ENCODE results near the gene GRAMD1B. TPM values are rescaled to one million over a fixed set of nuclear protein-coding genes. Genes with fewer than 3 reads are reported as not detected.

GRAMD1B gene
- total RNA-seq, 1 experiment from 2014 or later: 12.7 TPM

DNA sequence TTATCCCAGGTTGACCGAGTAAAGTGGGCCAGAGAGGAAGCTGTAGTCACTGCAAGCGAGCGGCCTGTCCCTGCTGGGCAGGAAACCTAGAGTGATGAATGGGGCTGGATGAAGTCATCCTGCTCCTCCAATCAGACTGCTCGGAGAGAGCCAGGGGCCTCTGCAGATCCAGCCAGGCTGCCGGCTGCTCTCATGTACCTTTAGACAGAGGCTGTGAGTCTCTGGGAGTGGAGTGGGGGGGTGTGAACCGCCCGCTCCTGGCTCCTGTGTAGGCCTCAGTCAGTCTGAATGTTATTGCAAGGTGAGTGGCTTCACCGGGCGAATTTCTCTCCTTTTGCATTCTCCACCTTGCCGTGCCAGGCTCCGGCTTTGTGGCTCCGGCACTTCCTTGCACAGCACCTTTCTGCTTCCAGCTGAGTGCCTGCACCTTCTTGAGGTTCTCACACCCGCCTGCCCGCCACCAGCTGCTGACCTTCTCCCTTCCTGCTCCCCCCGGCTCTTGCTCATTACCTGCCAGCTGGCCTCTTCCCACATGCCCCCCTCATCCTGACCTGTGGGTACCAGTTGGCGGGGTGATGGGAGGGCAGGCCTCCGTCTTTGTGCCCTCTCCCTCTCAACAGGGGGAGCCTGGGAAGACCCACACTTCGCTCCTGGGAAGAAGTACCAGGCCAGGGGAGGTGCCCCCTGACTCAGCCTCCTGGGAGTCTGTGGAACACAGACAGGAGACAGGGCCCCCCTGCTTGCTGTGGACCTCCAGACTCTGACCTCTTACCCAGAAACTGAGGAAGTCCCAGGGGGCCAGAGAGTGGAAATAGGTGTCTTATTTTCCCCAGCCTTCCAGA is 79.9 kb downstream of the GRAMD1B start:
- BruUV-seq (replicated peaks): no TSS peak
- Histone ChIP-seq H3K9me3 (ENCODE audit: control insufficient read depth in 1 of 2, insufficient read depth in 1 of 2, low read depth in 1 of 2, low read length in 2 of 2) (no peaks in the 10 kb centered on the region), H3K9me2 (ENCODE audit: insufficient read depth) (no peaks in the 10 kb centered on the region), H3K27ac (ENCODE audit: low read depth, low read length) (no peak overlapping the region), H3K4me1 (ENCODE audit: control insufficient read depth in 1 of 2, insufficient read depth in 2 of 2, low read length in 2 of 2) (peaks cover 5 to 6% of the 10 kb centered on the region in 2 experiments; a peak in 3 of 4 replicates), H4K20me1 (ENCODE audit: insufficient read depth) (no peaks in the 10 kb centered on the region), H3K9ac (ENCODE audit: low read length) (no peak overlapping the region), H3K4me2 (ENCODE audit: low read length) (no peak overlapping the region), H2AFZ (ENCODE audit: low read depth, low read length, poor library complexity, severe bottlenecking) (no peak overlapping the region), H3K79me2 (ENCODE audit: insufficient read depth, low read length) (no peaks in the 10 kb centered on the region), H3K27me3 (ENCODE audit: insufficient read depth, low read length) (no peaks in the 10 kb centered on the region; the same call in 1 of the 2 replicates), H3K4me3 (replicated peaks in 1 of 2; ENCODE audit: low read depth in 1 of 2, low read length in 2 of 2) (no peak overlapping the region), H3K36me3 (ENCODE audit: control insufficient read depth in 1 of 2, insufficient read depth in 2 of 2, low read length in 2 of 2) (no peaks in the 10 kb centered on the region)
- intact Hi-C loops (cut with micrococcal nuclease): loop anchor here (2.0 to 10.0 kb wide), 2 partner anchors 45 to 195 kb away; no protein-coding TSS in a partner anchor
- TF ChIP-seq EZH2phosphoT487 (IDR thresholded peaks at IDR 0.05; ENCODE audit: borderline replicate concordance) (no peak), TCF7L2 (IDR thresholded peaks at IDR 0.05; ENCODE audit: borderline replicate concordance, extremely low read depth, insufficient read depth, insufficient read length) (no peak), RAD21 (IDR thresholded peaks at IDR 0.05; ENCODE audit: low read depth) (no peak), CBX3 (IDR thresholded peaks at IDR 0.05; ENCODE audit: low read depth) (no peak), ZNF274 (IDR thresholded peaks at IDR 0.05; ENCODE audit: low read depth, low read length) (no peak), POLR2AphosphoS5 (IDR thresholded peaks at IDR 0.05; ENCODE audit: low read depth, low read length) (no peak), SIN3A (IDR thresholded peaks at IDR 0.05; ENCODE audit: low read depth) (no peak), SRF (IDR thresholded peaks at IDR 0.05; ENCODE audit: low read depth) (no peak), JUND (IDR thresholded peaks at IDR 0.05) (no peak), FOSL1 (IDR thresholded peaks at IDR 0.05; ENCODE audit: low read depth) (no peak), EZH2 (IDR thresholded peaks at IDR 0.05) (no peak), EGR1 (IDR thresholded peaks at IDR 0.05; ENCODE audit: low read depth) (no peak), ZFX (IDR thresholded peaks at IDR 0.05) (no peak), ELF1 (IDR thresholded peaks at IDR 0.05; ENCODE audit: borderline replicate concordance, low read depth) (no peak)
- TF ChIP-seq, protein P1, sequence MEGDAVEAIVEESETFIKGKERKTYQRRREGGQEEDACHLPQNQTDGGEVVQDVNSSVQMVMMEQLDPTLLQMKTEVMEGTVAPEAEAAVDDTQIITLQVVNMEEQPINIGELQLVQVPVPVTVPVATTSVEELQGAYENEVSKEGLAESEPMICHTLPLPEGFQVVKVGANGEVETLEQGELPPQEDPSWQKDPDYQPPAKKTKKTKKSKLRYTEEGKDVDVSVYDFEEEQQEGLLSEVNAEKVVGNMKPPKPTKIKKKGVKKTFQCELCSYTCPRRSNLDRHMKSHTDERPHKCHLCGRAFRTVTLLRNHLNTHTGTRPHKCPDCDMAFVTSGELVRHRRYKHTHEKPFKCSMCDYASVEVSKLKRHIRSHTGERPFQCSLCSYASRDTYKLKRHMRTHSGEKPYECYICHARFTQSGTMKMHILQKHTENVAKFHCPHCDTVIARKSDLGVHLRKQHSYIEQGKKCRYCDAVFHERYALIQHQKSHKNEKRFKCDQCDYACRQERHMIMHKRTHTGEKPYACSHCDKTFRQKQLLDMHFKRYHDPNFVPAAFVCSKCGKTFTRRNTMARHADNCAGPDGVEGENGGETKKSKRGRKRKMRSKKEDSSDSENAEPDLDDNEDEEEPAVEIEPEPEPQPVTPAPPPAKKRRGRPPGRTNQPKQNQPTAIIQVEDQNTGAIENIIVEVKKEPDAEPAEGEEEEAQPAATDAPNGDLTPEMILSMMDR (IDR thresholded peaks at IDR 0.05 in 2 of 3, conservative IDR thresholded peaks at IDR 0.05 in 1 of 3; ENCODE audit: borderline replicate concordance in 1 of 3, insufficient read depth in 1 of 3, low read depth in 2 of 3, low read length in 2 of 3): no peak
- TF ChIP-seq, protein P2, sequence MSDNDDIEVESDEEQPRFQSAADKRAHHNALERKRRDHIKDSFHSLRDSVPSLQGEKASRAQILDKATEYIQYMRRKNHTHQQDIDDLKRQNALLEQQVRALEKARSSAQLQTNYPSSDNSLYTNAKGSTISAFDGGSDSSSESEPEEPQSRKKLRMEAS (IDR thresholded peaks at IDR 0.05): no peak
- TF ChIP-seq, protein P3, sequence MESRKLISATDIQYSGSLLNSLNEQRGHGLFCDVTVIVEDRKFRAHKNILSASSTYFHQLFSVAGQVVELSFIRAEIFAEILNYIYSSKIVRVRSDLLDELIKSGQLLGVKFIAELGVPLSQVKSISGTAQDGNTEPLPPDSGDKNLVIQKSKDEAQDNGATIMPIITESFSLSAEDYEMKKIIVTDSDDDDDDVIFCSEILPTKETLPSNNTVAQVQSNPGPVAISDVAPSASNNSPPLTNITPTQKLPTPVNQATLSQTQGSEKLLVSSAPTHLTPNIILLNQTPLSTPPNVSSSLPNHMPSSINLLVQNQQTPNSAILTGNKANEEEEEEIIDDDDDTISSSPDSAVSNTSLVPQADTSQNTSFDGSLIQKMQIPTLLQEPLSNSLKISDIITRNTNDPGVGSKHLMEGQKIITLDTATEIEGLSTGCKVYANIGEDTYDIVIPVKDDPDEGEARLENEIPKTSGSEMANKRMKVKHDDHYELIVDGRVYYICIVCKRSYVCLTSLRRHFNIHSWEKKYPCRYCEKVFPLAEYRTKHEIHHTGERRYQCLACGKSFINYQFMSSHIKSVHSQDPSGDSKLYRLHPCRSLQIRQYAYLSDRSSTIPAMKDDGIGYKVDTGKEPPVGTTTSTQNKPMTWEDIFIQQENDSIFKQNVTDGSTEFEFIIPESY (IDR thresholded peaks at IDR 0.05; ENCODE audit: extremely low read depth, insufficient replicate concordance, low read length): no peak
- TF ChIP-seq, protein P4, sequence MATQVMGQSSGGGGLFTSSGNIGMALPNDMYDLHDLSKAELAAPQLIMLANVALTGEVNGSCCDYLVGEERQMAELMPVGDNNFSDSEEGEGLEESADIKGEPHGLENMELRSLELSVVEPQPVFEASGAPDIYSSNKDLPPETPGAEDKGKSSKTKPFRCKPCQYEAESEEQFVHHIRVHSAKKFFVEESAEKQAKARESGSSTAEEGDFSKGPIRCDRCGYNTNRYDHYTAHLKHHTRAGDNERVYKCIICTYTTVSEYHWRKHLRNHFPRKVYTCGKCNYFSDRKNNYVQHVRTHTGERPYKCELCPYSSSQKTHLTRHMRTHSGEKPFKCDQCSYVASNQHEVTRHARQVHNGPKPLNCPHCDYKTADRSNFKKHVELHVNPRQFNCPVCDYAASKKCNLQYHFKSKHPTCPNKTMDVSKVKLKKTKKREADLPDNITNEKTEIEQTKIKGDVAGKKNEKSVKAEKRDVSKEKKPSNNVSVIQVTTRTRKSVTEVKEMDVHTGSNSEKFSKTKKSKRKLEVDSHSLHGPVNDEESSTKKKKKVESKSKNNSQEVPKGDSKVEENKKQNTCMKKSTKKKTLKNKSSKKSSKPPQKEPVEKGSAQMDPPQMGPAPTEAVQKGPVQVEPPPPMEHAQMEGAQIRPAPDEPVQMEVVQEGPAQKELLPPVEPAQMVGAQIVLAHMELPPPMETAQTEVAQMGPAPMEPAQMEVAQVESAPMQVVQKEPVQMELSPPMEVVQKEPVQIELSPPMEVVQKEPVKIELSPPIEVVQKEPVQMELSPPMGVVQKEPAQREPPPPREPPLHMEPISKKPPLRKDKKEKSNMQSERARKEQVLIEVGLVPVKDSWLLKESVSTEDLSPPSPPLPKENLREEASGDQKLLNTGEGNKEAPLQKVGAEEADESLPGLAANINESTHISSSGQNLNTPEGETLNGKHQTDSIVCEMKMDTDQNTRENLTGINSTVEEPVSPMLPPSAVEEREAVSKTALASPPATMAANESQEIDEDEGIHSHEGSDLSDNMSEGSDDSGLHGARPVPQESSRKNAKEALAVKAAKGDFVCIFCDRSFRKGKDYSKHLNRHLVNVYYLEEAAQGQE (IDR thresholded peaks at IDR 0.05; ENCODE audit: low read depth): no peak
- no peak for DNase-seq (ENCODE audit: low read depth, low spot score)
- ChIA-PET RAD21 (ENCODE audit: low non-redundant PET in 1 of 2, low total read pairs in 2 of 2, uncharacterized antibody in 2 of 2, unreplicated experiment in 2 of 2) (no interaction called here), POLR2A (no interaction called here), CTCF (interaction anchor here (1.1 to 1.5 kb wide), 2 partner anchors 13 to 71 kb away, joined by 3 to 4 read pairs; no protein-coding TSS in a partner anchor)
- ATAC-seq: no peak
